GM12801 (cell line): ENCODE results near the gene SPSB3.

Source experiments
- CTCF ChIP-seq: IDR thresholded peaks from one replicate; pipeline ENCODE4 v1.5.1; 2011; ENCODE audit warnings: control low read depth; ENCODE audit not compliant: insufficient read length; ENCODE audit errors: extremely low read depth

SPSB3 gene

GRCh38 chr16:1825381-1825863, 43.1 kb upstream of the SPSB3 start:
- no peak for TF ChIP-seq CTCF

GRCh38 chr16:1823821-1824220, 41.5 kb upstream of the SPSB3 start:
- TF ChIP-seq CTCF: no peak

GRCh38 chr16:1822801-1823200, 40.4 kb upstream of the SPSB3 start:
- no peak for TF ChIP-seq CTCF

GRCh38 chr16:1821861-1822611, 39.7 kb upstream of the SPSB3 start:
- no peak for TF ChIP-seq CTCF

GRCh38 chr16:1820946-1821290, 38.5 kb upstream of the SPSB3 start:
- TF ChIP-seq CTCF: no peak

- TF ChIP-seq CTCF: no peak
These were observed 38.0 kb upstream of the SPSB3 start for GRCh38 chr16:1820096-1820945.

- TF ChIP-seq CTCF: no peak
These were observed 37.2 kb upstream of the SPSB3 start for GRCh38 chr16:1819611-1820010.
